ENCODE measurements around the gene FUOM.

DNA sequence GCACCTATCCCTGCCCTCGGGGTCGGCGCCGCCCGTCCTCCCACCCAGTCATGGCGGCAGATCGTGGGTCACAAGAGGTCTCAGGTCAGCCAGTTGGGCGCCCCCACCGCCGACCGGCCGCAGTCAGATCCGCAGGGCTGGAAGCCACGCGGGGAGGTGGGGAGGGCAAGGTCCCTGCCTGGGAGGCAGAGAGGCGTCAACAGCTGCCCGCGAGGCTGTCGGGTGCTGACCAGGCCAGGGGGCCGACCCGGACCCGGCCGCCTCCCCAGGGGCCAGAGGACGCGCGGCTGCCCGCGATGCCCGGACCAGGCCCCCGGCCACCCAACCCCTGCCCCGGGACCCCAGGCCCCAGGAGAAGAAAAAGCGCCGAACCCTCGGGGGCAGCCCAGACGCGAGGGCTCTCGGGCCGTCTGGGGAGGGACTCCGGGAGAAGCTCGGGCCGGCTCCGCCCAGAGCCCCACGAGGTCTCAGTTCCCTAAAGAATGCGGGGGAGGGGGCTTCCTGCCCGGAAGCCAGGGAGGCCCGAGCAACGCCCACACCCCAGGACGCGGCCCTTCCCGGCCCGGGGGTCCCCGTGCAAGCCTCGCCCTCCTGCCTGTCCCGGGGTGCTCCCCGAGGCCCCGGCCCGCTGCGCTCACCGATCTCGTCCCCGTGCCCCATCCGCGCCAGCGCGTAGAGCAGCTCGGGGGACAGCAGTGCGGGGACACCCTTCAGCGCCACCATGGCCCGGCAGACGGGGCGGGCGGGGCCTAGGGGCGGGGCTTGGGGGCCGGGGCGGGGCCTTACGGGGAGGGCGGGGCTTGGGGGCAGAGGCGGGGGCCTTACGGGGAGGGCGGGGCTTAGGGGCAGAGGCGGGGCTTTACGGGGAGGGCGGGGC is at the start of gene FUOM:
- TF ChIP-seq CTCF (IDR thresholded peaks at IDR 0.05; ENCODE audit: insufficient read depth, low read length) (no peak), REST (IDR thresholded peaks at IDR 0.05; ENCODE audit: insufficient replicate concordance, low read depth) (no peak), SPI1 (IDR thresholded peaks at IDR 0.05; ENCODE audit: borderline replicate concordance, low read depth) (no peak; the same call in 1 of the 2 replicates), POLR2AphosphoS5 (IDR thresholded peaks at IDR 0.05; ENCODE audit: low read depth) (peak; percentile 63), GABPA (IDR thresholded peaks at IDR 0.05; ENCODE audit: low read depth) (peak; percentile 67; the same call in 1 of the 2 replicates)
